Epithelial cell of proximal tubule (primary cell): Measurements from ENCODE around the gene EFNA1. TPM values are rescaled to one million over a fixed set of nuclear protein-coding genes. Genes with fewer than 3 reads are reported as not detected.

ENCODE experiments used
- DNase-seq: peaks from one replicate; pipeline ENCODE4 v3.0.0-alpha.2; 2011; ENCODE audit warnings: low read depth
- H3K4me3 ChIP-seq: 2 replicates; pipeline ENCODE4 v1.5.1; 2011; ENCODE audit warnings: low read depth, mild to moderate bottlenecking, low read length
- CTCF ChIP-seq: conservative IDR thresholded peaks from 2 replicates; pipeline ENCODE4 v1.5.1; 2012; ENCODE audit warnings: low read depth, mild to moderate bottlenecking, low read length
- total RNA-seq: library from RNA; depleted of rRNA; stranded (reverse); fragments of >200 nt; gene quantifications from 2 replicates; pipeline ENCODE4 v1.2.3, GENCODE V29; 2015

Gene EFNA1
- total RNA-seq, 1 donor from 2014 or later = 26.3 TPM

DNA sequence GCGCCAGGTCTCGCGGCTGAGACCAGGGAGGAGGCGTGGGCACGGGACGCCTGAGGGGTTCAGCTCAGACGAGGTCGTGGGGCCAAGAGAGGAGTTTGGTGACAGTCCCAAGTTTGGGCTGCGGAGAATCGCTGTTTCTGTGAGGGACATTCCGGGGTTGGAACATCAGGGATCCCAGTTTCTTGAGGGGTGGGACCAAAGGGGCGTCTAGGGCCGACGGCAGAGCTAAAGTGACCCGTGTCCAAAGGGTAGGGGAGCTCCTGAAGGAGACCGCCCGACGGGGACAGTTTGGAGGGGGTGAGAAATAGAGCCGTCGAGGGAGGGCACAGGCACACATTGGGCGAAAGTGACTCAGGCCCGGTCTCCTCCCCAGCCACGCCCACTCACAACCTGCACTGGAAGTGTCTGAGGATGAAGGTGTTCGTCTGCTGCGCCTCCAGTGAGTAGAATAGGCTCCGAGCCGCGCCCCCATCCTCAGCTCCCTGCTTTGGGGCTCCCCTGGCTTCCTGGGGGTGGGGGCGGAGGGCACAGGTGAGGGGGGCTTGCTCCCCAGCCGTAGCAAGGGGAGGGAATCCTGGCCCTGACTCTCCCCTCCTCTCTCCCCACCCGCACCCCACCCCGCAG is 42.1 kb upstream of the EFNA1 start:
- no peak for TF ChIP-seq CTCF
- H3K4me3 ChIP-seq = peak overlapping the region; percentile 82
- no peak for DNase-seq

DNA sequence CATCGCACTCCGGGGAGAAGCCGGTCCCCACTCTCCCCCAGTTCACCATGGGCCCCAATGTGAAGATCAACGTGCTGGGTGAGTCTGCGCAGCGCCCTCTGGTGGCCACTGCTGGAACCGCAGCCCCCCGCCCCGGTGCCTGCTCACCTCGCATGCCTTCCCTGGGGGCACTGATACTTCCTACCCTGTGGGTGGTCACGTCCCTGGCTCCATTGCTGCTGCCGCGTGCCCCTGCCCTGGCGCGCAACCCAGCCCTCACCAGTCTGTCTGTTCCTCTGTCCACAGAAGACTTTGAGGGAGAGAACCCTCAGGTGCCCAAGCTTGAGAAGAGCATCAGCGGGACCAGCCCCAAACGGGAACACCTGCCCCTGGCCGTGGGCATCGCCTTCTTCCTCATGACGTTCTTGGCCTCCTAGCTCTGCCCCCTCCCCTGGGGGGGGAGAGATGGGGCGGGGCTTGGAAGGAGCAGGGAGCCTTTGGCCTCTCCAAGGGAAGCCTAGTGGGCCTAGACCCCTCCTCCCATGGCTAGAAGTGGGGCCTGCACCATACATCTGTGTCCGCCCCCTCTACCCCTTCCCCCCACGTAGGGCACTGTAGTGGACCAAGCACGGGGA is 41.4 kb upstream of the EFNA1 start:
- peak; percentile 82 for TF ChIP-seq CTCF
- no peak for DNase-seq

DNA sequence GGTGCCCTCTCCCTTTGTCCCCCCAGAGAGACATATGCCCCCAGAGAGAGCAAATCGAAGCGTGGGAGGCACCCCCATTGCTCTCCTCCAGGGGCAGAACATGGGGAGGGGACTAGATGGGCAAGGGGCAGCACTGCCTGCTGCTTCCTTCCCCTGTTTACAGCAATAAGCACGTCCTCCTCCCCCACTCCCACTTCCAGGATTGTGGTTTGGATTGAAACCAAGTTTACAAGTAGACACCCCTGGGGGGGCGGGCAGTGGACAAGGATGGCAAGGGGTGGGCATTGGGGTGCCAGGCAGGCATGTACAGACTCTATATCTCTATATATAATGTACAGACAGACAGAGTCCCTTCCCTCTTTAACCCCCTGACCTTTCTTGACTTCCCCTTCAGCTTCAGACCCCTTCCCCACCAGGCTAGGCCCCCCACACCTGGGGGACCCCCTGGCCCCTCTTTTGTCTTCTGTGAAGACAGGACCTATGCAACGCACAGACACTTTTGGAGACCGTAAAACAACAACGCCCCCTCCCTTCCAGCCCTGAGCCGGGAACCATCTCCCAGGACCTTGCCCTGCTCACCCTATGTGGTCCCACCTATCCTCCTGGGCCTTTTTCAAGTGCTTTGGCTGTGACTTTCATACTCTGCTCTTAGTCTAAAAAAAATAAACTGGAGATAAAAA is 40.7 kb upstream of the EFNA1 start:
- no peak for TF ChIP-seq CTCF
- no peak for DNase-seq
- no peak overlapping the region for H3K4me3 ChIP-seq

More for the DNA sequence above, 41.4 kb upstream of the EFNA1 start:
- peak overlapping the region; percentile 82 for H3K4me3 ChIP-seq

DNA sequence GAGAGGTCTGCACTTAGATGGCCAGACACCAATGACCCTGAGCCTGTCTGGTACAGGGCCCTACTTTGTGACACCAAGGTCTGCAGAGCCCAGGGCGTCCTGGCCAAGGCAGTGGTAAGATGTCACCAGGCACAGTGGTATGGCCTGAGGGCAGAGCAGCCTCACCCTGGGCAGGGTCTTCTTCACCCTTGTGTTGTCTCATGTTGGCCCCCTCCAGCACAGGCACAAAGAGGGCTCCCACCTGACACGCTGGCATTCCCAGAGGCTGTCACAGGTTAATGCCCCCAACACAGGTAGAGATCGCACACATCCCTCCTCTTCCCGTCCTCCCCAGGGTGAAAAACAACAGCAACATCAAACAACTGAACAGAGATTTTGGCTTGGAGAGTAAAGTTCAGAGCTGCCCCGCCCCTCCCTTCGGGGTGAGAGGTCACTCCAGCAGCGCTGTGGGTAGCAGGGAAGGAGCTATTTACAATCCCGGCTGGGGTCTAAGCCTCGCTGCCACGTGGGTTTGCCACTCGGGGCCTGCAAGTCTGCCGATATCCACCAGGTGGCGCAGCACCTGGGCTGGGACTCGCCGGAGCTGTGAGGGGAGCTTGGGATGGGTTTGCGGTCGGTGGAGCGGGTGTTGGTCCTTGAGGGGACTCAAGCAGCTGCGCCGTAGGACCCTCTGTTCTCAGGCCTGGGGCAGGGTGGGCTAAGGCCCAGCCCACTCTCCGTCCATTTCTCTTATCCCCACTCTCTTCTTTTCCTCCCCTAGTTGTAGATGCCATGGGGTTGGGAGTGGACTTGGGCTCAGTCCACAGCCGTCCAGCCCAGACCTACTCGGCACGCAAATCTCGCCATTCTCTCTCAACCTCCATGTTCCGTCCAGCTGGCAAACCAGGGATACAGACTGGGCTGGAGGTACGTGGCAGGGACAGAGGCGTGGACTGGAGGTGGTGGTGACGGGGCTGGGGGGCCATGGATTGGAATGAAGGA is 36.3 kb upstream of the EFNA1 start:
- DNase-seq = no peak
- no peak overlapping the region for H3K4me3 ChIP-seq
- TF ChIP-seq CTCF = peak; percentile 90

- no peak for TF ChIP-seq CTCF
- no peak overlapping the region for H3K4me3 ChIP-seq
- DNase-seq = no peak
Measured at GRCh38 chr1:155092131-155092530, 35.5 kb upstream of the EFNA1 start.

GRCh38 chr1:155092641-155093040 is 35.0 kb upstream of the EFNA1 start:
- DNase-seq = no peak
- no peak for TF ChIP-seq CTCF
- no peak overlapping the region for H3K4me3 ChIP-seq
